HG02678 (cell line): ENCODE measurements around the gene HSD11B1L.

ENCODE experiments used
- ATAC-seq: cut with Tn5 transposase; IDR thresholded peaks from one replicate; pipeline ENCODE4 v1.9.1; 2021; ENCODE audit warnings: mild to moderate bottlenecking, moderate library complexity; ENCODE audit not compliant: unreplicated experiment

Gene HSD11B1L, protein sequence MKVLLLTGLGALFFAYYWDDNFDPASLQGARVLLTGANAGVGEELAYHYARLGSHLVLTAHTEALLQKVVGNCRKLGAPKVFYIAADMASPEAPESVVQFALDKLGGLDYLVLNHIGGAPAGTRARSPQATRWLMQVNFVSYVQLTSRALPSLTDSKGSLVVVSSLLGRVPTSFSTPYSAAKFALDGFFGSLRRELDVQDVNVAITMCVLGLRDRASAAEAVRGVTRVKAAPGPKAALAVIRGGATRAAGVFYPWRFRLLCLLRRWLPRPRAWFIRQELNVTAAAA

DNA sequence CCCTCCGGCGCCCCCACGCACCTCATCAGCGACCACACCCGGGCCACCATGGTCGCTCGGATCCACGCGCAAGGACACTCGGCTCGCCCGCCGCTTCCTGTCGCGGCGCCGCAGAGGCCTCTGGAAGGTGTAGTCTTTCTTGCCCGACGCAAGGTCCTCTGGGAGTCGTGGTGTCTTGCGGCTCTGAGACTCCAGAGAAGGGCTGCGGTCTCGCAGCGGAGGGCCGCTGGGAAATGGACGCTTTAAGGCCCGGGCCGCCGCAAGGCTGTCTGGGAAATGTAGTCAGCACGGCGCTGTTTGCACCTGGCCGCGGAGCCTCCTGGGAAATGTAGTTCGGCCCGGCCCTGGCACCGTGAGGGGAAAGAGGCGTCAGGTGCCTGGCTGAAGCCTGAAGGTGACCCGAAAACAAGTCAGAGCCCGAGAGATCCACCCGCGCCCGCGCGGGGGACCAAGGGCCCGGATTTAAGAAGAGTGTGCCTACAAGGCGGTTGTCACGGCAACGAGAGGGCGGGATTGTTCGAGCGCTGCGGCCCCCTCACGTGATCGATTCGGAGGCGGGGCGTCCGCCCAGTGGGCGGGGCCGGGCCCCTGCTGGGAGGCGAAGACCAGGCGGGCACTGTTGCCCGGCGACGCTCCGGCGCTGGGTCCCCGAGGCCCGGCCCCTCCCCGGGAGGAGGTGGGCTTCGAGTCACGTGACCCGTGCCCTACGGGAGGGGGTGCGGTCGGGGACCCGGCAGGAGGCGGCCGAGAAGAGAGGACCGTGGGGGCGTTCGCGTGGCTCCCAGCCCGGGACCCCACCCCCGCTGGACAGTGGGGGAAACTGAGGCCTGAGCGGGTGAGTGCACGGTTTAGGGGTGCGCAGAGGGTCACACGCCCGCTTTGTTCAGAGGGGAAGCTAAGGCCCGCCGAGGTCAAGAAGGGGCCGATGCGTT lies at the start of gene HSD11B1L, which contains the start of gene MICOS13:
TSS of gene HSD11B1L (plus strand) at position 591 of the 932 bp plus-strand sequence. CDS start 3,806 bp downstream, outside the sequence.
TSS of gene MICOS13 (minus strand) at position 80 of the 932 bp plus-strand sequence. CDS start at position 50, 30 bp downstream.
- peak; percentile 87 for ATAC-seq

DNA sequence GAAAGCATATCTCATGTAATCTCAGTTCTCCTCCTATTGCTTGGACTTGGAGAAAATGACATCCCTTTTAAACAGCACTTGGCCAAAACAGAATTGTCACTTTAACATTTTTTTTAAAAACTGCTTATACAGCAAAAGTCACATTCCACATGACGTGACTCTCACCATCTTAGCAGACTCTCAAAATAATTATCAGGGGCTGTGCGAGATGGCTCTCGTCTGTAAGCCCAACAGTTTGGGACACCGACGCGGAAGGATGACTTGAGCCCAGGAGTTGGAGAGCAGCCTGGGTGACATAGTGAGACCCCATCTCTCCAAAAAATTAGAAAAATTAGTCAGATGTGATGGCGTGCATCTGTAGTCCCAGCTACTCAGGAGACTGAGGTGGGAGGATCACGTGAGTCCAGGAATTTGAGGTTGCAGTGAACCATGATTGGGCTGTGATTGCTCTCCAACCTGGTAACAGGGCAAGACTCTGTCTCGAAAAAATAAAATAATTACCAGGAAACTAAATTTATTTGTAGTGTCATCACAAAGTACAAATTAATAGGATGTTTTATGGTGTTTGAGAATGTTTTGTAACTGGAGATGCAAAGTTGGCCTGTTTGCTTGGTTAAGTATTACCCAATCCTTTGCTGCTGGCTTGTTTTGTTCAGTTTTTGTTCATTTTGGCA lies 49.1 kb upstream of the HSD11B1L start:
- ATAC-seq = no peak

DNA sequence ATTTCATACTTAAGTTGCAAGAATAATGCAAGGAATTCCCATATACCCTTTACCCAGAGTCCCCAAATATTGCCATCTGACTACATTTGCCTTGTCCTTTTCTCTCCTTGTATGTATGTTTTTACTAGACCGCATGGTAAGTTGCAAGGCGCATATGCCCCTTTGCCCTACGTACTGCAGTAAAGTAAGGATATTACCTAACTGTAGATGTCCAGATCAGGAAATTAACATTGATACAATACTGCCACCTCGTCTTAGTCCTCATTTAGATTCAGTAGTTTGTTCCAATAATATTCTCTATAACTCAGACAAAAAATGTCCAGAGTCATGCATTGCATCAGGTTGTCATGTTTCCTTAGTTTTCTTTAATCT lies 48.6 kb upstream of the HSD11B1L start:
- ATAC-seq = no peak

- no peak for ATAC-seq
Measured at GRCh38 chr19:5632657-5633056, 48.2 kb upstream of the HSD11B1L start.

GRCh38 chr19:5635427-5635826 lies 45.4 kb upstream of the HSD11B1L start:
- no peak for ATAC-seq

- ATAC-seq = no peak
Measured at GRCh38 chr19:5637971-5638370, 42.9 kb upstream of the HSD11B1L start.

- no peak for ATAC-seq
Measured at GRCh38 chr19:5641171-5641570, 39.7 kb upstream of the HSD11B1L start.

GRCh38 chr19:5642204-5642603 lies 38.6 kb upstream of the HSD11B1L start:
- ATAC-seq = no peak

DNA sequence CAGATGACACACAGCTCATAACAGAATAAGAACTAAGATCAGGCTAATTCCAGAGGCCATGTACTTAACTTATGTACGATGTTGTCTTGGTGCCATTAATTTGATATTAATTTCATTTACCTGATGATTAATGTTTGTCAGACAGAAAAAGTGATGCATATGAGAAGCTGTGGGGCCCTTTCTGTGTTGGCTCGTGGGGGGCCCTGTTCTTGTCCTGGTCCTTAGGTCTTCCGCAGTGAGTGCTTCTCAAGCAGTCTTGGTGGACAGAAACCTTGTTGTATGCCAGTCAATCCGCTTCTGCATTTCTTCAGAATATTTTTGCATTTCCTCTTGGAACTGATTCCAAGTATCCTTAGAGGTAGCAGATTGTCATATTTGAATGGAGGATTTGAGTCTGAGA lies 37.8 kb upstream of the HSD11B1L start:
- no peak for ATAC-seq

GRCh38 chr19:5644037-5644436 lies 36.8 kb upstream of the HSD11B1L start:
- no peak for ATAC-seq

- no peak for ATAC-seq
Measured at GRCh38 chr19:5645409-5645808, 35.4 kb upstream of the HSD11B1L start.

GRCh38 chr19:5646703-5647102 lies 34.1 kb upstream of the HSD11B1L start:
- ATAC-seq = no peak

DNA sequence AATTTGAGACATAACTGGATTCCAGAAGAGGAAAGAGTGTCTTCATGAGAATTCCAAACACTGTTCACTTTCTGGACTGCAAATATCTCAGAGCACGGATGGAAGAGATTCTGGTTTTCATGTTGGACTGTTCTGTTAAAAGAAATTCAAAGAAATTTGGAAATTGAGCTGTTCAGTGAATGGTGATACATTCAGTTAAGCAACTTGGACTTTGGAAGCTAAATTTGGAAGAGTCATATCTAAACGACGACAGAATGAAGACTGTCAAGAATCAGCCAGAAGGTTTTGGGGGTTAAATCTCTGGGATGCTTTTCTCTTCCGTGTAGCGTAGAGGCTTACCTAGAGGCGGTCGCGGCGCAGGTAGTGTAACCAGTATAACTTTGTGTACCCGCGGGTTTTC lies 32.4 kb upstream of the HSD11B1L start:
- no peak for ATAC-seq

DNA sequence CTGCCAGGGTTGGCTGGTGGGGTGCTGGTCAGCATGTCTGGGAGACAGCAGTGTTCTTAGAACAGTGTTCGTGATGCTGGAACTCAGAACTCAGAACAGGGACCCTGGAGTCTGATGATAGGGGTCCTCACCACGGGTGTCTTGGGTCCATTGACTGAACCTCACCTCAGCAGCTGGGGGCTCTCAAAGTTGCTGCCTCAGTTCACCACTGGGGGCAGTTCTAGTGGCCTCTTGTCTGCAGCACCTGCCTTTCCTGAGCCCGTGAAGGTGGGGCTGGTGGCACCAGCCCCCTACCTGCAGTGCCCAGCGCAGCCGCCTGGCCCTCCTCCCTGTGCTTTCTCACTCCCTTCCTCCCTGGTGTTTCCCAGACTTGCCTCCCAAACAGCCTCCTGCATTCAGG lies 29.5 kb upstream of the HSD11B1L start:
- ATAC-seq = no peak

DNA sequence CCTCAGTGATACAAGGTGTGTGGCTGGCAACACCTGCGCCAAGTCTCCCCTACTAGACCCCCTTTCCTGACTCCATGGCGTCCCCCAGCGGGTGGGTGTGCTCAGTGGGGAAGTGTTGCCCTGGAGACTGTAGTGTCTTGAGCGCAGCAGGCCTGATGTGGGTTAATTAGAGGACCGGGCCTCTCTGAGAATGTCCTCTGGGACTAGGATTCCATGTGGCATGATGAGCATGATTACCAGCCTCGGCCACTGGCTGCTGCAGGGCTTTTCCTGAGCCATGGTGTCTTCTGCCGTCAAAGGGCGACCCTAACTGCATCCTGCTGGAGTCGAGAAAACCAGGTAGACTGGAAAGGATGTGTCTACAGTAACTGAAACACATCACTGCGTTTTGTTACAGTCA lies 28.6 kb upstream of the HSD11B1L start:
- ATAC-seq = no peak

GRCh38 chr19:5654931-5655330 lies 25.9 kb upstream of the HSD11B1L start:
- no peak for ATAC-seq

GRCh38 chr19:5655412-5655811 lies 25.4 kb upstream of the HSD11B1L start:
- ATAC-seq = no peak

GRCh38 chr19:5661483-5661882 lies 19.3 kb upstream of the HSD11B1L start:
- ATAC-seq = no peak

DNA sequence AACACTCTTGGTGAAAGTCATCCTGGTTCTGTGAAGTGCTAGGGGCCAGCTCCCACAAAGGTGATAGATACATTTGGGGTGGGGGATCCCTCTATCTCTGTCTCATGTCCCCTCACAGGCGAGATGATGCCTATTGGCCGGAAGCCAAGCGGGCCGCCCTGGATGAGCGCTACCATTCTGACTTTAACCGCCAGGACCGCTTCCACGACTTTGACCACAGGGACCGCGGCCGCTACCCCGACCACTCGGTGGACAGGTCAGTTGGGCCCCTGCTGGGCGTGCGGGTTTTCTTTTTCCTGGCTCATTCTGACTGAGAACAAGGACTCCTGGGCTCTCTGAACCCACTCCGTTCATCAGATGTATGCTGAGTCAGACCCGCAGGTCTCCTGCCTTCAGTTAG lies 16.9 kb upstream of the HSD11B1L start:
- ATAC-seq = no peak

DNA sequence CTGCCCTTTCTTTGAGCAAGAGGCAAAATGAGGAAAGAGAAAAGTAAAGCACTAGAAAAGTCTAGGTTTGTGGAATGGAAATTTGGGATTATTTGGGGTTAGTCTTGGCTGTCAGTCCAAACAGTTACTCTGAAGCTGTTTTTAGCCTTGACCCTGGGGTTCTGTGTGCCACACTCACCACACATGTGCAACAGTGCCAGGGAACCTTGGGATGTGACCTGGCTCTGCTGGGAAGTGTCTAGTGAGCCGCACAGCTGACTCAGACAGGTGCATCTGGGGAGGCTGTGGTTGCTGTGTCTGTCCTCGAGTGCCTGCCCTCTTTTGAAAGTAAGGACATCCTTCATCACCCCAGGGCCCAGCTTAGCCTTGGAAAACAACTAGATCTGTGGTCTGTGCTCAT lies 16.3 kb upstream of the HSD11B1L start:
- no peak for ATAC-seq

- no peak for ATAC-seq
Measured at GRCh38 chr19:5665781-5666513, 14.9 kb upstream of the HSD11B1L start.
